HepG2 (cell line): ENCODE results near the gene ARHGAP12. TPM values are rescaled to one million over a fixed set of nuclear protein-coding genes. Genes with fewer than 3 reads are reported as not detected.

Experiments
- ARHGAP35 ChIP-seq: sonication (generic); formaldehyde crosslinking; IDR thresholded peaks from 2 replicates; pipeline ENCODE4 v1.9.0; 2022; ENCODE audit warnings: mild to moderate bottlenecking, inconsistent platforms, moderate library complexity, missing genetic modification reagents, borderline replicate concordance
- ATAD3A ChIP-seq: sonication (generic); formaldehyde crosslinking; IDR thresholded peaks from 2 replicates; pipeline ENCODE4 v1.4.0; 2020; ENCODE audit warnings: missing genetic modification reagents
- ATF7 ChIP-seq, 2 experiments: fragments of 450-650 bp in 1 of 2; sonication (generic) in 1 of 2; formaldehyde crosslinking in 1 of 2; IDR thresholded peaks; 2 replicates each; pipeline versions ENCODE4 v1.4.0 to v1.6.1; 2016 to 2020; ENCODE audit warnings: antibody characterized with exemption in 1 of 2, mild to moderate bottlenecking in 1 of 2, missing genetic modification reagents in 1 of 2
- CEBPB ChIP-seq: IDR thresholded peaks from 2 replicates; pipeline ENCODE4 v1.6.1; 2011; ENCODE audit warnings: low read depth, low read length, improper control_type of control experiment, borderline replicate concordance
- DPF2 ChIP-seq: sonication (generic); formaldehyde crosslinking; IDR thresholded peaks from 2 replicates; pipeline ENCODE4 v1.4.0; 2020; ENCODE audit warnings: mild to moderate bottlenecking, low read depth, missing genetic modification reagents, borderline replicate concordance
- GABPA ChIP-seq, 2 experiments: IDR thresholded peaks; 2 replicates each; pipeline ENCODE4 v1.6.1; 2011 to 2016; ENCODE audit warnings: low read depth in 2 of 2, low read length in 1 of 2, missing biosample characterization in 1 of 2, missing genetic modification characterization in 1 of 2
- HHEX ChIP-seq: IDR thresholded peaks from 2 replicates; pipeline ENCODE4 v1.6.1; 2016; ENCODE audit warnings: control low read depth
- HNRNPUL1 ChIP-seq: fragments of 200-400 bp; formaldehyde crosslinking; IDR thresholded peaks from 2 replicates; pipeline ENCODE4 v1.6.1; 2017; ENCODE audit warnings: low read depth, mild to moderate bottlenecking, low read length, moderate library complexity
- JUND ChIP-seq: sonication (generic); formaldehyde crosslinking; IDR thresholded peaks from 2 replicates; pipeline ENCODE4 v1.8.0; 2022; ENCODE audit warnings: mild to moderate bottlenecking, missing genetic modification reagents
- KDM4B ChIP-seq: sonication (generic); formaldehyde crosslinking; IDR thresholded peaks from 2 replicates; pipeline ENCODE4 v1.4.0; 2020; ENCODE audit warnings: missing genetic modification reagents
- KLF6 ChIP-seq: IDR thresholded peaks from 2 replicates; pipeline ENCODE4 v1.8.0; 2016; ENCODE audit warnings: missing biosample characterization, missing genetic modification reagents
- MYC ChIP-seq: sonication (generic); formaldehyde crosslinking; IDR thresholded peaks from 2 replicates; pipeline ENCODE4 v1.9.0; 2021; ENCODE audit warnings: missing genetic modification reagents, borderline replicate concordance
- RFX1 ChIP-seq: fragments of 450-650 bp; IDR thresholded peaks from 2 replicates; pipeline ENCODE4 v1.6.1; 2017
- RFXAP ChIP-seq: sonication (generic); formaldehyde crosslinking; IDR thresholded peaks from 2 replicates; pipeline ENCODE4 v1.4.0; 2020; ENCODE audit warnings: missing genetic modification reagents, borderline replicate concordance
- SMAD9 ChIP-seq: sonication (generic); formaldehyde crosslinking; IDR thresholded peaks from 2 replicates; pipeline ENCODE4 v1.5.1; 2020; ENCODE audit warnings: mild to moderate bottlenecking, missing genetic modification reagents
- SNAPC2 ChIP-seq: sonication (generic); formaldehyde crosslinking; IDR thresholded peaks from 2 replicates; pipeline ENCODE4 v1.8.1; 2022; ENCODE audit warnings: mild to moderate bottlenecking, missing genetic modification reagents
- TARDBP ChIP-seq: sonication (generic); formaldehyde crosslinking; IDR thresholded peaks from 2 replicates; pipeline ENCODE4 v1.8.0; 2022; ENCODE audit warnings: mild to moderate bottlenecking, missing genetic modification reagents
- ZFP36L2 ChIP-seq: sonication (generic); formaldehyde crosslinking; IDR thresholded peaks from 2 replicates; pipeline ENCODE4 v1.4.0; 2020; ENCODE audit warnings: missing genetic modification reagents
- ZKSCAN5 ChIP-seq: sonication (generic); formaldehyde crosslinking; IDR thresholded peaks from 2 replicates; pipeline ENCODE4 v1.5.1; 2020; ENCODE audit warnings: mild to moderate bottlenecking, missing genetic modification reagents
- ZNF24 ChIP-seq: fragments of 450-650 bp; IDR thresholded peaks from 2 replicates; pipeline ENCODE4 v1.6.1; 2017; ENCODE audit warnings: antibody characterized with exemption, mild to moderate bottlenecking
- ZNF343 ChIP-seq: sonication (generic); formaldehyde crosslinking; IDR thresholded peaks from 2 replicates; pipeline ENCODE4 v1.4.0; 2020; ENCODE audit warnings: mild to moderate bottlenecking, missing genetic modification reagents
- ZNF644 ChIP-seq: IDR thresholded peaks from 2 replicates; pipeline ENCODE4 v1.6.1; 2016; ENCODE audit warnings: low read depth
- ZNF660 ChIP-seq: sonication (generic); formaldehyde crosslinking; IDR thresholded peaks from 2 replicates; pipeline ENCODE4 v1.5.1; 2020; ENCODE audit warnings: mild to moderate bottlenecking, low read depth, missing genetic modification reagents, borderline replicate concordance
- ZNF672 ChIP-seq: sonication (generic); formaldehyde crosslinking; IDR thresholded peaks from 2 replicates; pipeline ENCODE4 v1.8.1; 2022; ENCODE audit warnings: missing genetic modification reagents
- polyA plus RNA-seq, 8 experiments: library from polyadenylated mRNA; depleted of rRNA in 3 of 8; stranded (reverse) in 7 of 8; unstranded in 1 of 8; fragments of >200 nt; fragmentation: Illumina TruSeq in 4 of 8; extraction: Trizol in 4 of 8; gene quantifications; 2 replicates each; pipeline versions ENCODE4 v1.2.1 to v1.2.3, GENCODE V29; 2011 to 2016; ENCODE audit warnings: low read depth in 4 of 8, missing spikeins in 1 of 8, mixed read lengths in 1 of 8; ENCODE audit not compliant: insufficient read depth in 1 of 8
- total RNA-seq, 5 experiments: library from RNA; depleted of rRNA; stranded (reverse); fragments of >200 nt; fragmentation: Illumina TruSeq; extraction: Trizol; gene quantifications; 2 replicates each; pipeline ENCODE4 v1.2.3, GENCODE V29; 2016; ENCODE audit warnings: low read depth in 1 of 5
- TF ChIP-seq, protein P1 (sequence below): sonication (generic); formaldehyde crosslinking; IDR thresholded peaks from 2 replicates; pipeline ENCODE4 v1.4.0; 2020; ENCODE audit warnings: mild to moderate bottlenecking, missing genetic modification reagents
- TF ChIP-seq, protein P2 (sequence below): sonication (generic); formaldehyde crosslinking; IDR thresholded peaks from 2 replicates; pipeline ENCODE4 v1.4.0; 2020; ENCODE audit warnings: missing genetic modification reagents
- TF ChIP-seq, protein P3 (sequence below): sonication (generic); formaldehyde crosslinking; IDR thresholded peaks from 2 replicates; pipeline ENCODE4 v1.4.0; 2020; ENCODE audit warnings: missing genetic modification reagents
- TF ChIP-seq, protein P4 (sequence below): sonication (generic); formaldehyde crosslinking; IDR thresholded peaks from 2 replicates; pipeline ENCODE4 v1.8.1; 2023; ENCODE audit warnings: mild to moderate bottlenecking, inconsistent platforms, moderate library complexity, missing genetic modification reagents, borderline replicate concordance

The ARHGAP12 gene
- total and polyA plus RNA-seq, 2 of the 13 experiments (the other 11 are each of a cell fraction or from before 2014, with no cell fraction given): 25.0 to 54.6 TPM

DNA sequence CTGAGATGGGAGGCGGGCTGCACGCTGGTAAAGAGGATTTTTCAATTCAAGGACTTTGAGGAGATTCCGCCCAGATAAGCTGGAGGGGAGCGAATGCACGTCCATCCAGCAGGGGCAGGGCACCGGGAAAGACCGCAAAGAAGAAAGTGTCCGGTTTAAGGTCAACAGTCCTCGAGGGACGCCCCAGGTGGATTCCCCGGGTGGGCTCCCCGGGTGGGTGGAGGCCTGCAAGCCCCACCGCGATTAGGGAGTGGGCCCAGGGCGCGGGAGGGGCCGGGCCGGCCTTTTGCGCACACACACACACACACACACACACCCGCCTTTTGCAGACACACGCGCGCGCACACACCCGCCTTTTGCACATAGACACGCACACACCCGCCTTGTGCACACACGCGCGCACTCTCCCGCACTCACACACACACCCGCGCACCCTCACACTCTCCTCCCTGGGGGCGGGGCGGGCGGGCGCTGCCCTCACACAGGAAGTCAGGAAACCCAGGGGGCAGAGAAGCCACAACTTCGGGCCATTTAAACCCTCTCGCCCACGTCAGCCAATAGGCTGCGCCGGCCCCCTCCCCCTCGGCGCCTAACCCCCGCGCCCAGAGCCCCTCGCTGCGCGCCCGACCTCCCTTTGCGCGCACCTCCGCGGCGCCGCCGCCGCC, 615 bp downstream of the ARHGAP12 start (continued):
- TF ChIP-seq GABPA (IDR thresholded peaks at IDR 0.05; ENCODE audit: low read depth, low read length): no peak
- TF ChIP-seq GABPA (CRISPR knock-in tag; IDR thresholded peaks at IDR 0.05; ENCODE audit: low read depth): peak; percentile 38; the same call in 1 of the 2 replicates
- TF ChIP-seq JUND: no peak
- no peak for TF ChIP-seq ATF7 (IDR thresholded peaks at IDR 0.05)
- no peak for TF ChIP-seq ATF7 (CRISPR knock-in tag; IDR thresholded peaks at IDR 0.05)
- TF ChIP-seq ZNF343 (CRISPR knock-in tag): no peak
- no peak for TF ChIP-seq DPF2 (CRISPR knock-in tag)
- TF ChIP-seq, protein P1, sequence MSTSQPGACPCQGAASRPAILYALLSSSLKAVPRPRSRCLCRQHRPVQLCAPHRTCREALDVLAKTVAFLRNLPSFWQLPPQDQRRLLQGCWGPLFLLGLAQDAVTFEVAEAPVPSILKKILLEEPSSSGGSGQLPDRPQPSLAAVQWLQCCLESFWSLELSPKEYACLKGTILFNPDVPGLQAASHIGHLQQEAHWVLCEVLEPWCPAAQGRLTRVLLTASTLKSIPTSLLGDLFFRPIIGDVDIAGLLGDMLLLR (CRISPR knock-in tag): no peak
- no peak for TF ChIP-seq ZFP36L2
- TF ChIP-seq SMAD9 (CRISPR knock-in tag): no peak
- no peak for TF ChIP-seq ATAD3A
- TF ChIP-seq RFXAP (CRISPR knock-in tag): no peak
- no peak for TF ChIP-seq CEBPB
- TF ChIP-seq HHEX (CRISPR knock-in tag): no peak
- TF ChIP-seq TARDBP (CRISPR knock-in tag): peak; percentile 31
- no peak for TF ChIP-seq ZNF644 (CRISPR knock-in tag)
- TF ChIP-seq, protein P2, sequence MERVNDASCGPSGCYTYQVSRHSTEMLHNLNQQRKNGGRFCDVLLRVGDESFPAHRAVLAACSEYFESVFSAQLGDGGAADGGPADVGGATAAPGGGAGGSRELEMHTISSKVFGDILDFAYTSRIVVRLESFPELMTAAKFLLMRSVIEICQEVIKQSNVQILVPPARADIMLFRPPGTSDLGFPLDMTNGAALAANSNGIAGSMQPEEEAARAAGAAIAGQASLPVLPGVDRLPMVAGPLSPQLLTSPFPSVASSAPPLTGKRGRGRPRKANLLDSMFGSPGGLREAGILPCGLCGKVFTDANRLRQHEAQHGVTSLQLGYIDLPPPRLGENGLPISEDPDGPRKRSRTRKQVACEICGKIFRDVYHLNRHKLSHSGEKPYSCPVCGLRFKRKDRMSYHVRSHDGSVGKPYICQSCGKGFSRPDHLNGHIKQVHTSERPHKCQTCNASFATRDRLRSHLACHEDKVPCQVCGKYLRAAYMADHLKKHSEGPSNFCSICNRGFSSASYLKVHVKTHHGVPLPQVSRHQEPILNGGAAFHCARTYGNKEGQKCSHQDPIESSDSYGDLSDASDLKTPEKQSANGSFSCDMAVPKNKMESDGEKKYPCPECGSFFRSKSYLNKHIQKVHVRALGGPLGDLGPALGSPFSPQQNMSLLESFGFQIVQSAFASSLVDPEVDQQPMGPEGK (CRISPR knock-in tag): peak; percentile 52; the same call in 1 of the 2 replicates
- TF ChIP-seq ZNF660: no peak
- TF ChIP-seq ZKSCAN5 (CRISPR knock-in tag): no peak
- TF ChIP-seq, protein P3, sequence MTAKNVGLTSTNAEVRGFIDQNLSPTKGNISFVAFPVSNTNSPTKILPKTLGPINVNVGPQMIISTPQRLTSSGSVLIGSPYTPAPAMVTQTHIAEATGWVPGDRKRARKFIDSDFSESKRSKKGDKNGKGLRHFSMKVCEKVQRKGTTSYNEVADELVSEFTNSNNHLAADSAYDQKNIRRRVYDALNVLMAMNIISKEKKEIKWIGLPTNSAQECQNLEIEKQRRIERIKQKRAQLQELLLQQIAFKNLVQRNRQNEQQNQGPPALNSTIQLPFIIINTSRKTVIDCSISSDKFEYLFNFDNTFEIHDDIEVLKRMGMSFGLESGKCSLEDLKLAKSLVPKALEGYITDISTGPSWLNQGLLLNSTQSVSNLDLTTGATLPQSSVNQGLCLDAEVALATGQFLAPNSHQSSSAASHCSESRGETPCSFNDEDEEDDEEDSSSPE (CRISPR knock-in tag): no peak
- no peak for TF ChIP-seq MYC
- no peak for TF ChIP-seq ARHGAP35 (CRISPR knock-in tag)
- TF ChIP-seq SNAPC2: no peak
- TF ChIP-seq, protein P4, sequence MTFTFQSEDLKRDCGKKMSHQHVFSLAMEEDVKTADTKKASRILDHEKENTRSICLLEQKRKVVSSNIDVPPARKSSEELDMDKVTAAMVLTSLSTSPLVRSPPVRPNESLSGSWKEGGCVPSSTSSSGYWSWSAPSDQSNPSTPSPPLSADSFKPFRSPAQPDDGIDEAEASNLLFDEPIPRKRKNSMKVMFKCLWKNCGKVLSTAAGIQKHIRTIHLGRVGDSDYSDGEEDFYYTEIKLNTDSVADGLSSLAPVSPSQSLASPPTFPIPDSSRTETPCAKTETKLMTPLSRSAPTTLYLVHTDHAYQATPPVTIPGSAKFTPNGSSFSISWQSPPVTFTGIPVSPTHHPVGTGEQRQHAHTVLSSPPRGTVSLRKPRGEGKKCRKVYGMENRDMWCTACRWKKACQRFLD (CRISPR knock-in tag): no peak
- no peak for TF ChIP-seq HNRNPUL1
- TF ChIP-seq ZNF24: no peak
- TF ChIP-seq RFX1: no peak
- TF ChIP-seq KDM4B (CRISPR knock-in tag): no peak
- TF ChIP-seq KLF6: peak; percentile 1; the same call in 1 of the 2 replicates
- TF ChIP-seq ZNF672 (CRISPR knock-in tag): no peak
